ENCODE data around the gene CACNA1E.

Gene CACNA1E

GRCh38 chr1:181630838-181631237 is 147.5 kb downstream of the CACNA1E start:
- no peak overlapping the region for H3K27ac Mint-ChIP-seq
- no peak for DNase-seq (ENCODE audit: low spot score)
- no peaks in the 10 kb centered on the region for H3K4me1 Mint-ChIP-seq (ENCODE audit: low read depth)
- H3K36me3 Mint-ChIP-seq (ENCODE audit: low read depth) = no peaks in the 10 kb centered on the region
- H3K27me3 Mint-ChIP-seq (ENCODE audit: low read depth) = peaks cover 2% of the 10 kb centered on the region
- no peaks in the 10 kb centered on the region for H3K9me3 Mint-ChIP-seq
- H3K4me3 Mint-ChIP-seq = no peak overlapping the region

- Mint-ChIP-seq H3K27me3 (ENCODE audit: low read depth) (no peaks in the 10 kb centered on the region), H3K9me3 (no peaks in the 10 kb centered on the region), H3K4me1 (ENCODE audit: low read depth) (no peaks in the 10 kb centered on the region), H3K27ac (no peak overlapping the region), H3K4me3 (no peak overlapping the region), H3K36me3 (ENCODE audit: low read depth) (no peaks in the 10 kb centered on the region)
- no peak for DNase-seq (ENCODE audit: low spot score)
Measured at GRCh38 chr1:181632492-181632891, 149.2 kb downstream of the CACNA1E start.

- H3K9me3 Mint-ChIP-seq = no peaks in the 10 kb centered on the region
- no peak overlapping the region for H3K27ac Mint-ChIP-seq
- no peak overlapping the region for H3K4me3 Mint-ChIP-seq
- no peaks in the 10 kb centered on the region for H3K4me1 Mint-ChIP-seq (ENCODE audit: low read depth)
- no peak for DNase-seq (ENCODE audit: low spot score)
- no peaks in the 10 kb centered on the region for H3K36me3 Mint-ChIP-seq (ENCODE audit: low read depth)
- H3K27me3 Mint-ChIP-seq (ENCODE audit: low read depth) = no peaks in the 10 kb centered on the region
Measured at GRCh38 chr1:181632960-181633359, 149.6 kb downstream of the CACNA1E start.

- no peaks in the 10 kb centered on the region for H3K36me3 Mint-ChIP-seq (ENCODE audit: low read depth)
- no peaks in the 10 kb centered on the region for H3K4me1 Mint-ChIP-seq (ENCODE audit: low read depth)
- H3K27me3 Mint-ChIP-seq (ENCODE audit: low read depth) = peaks cover 3% of the 10 kb centered on the region
- DNase-seq (ENCODE audit: low spot score) = no peak
- H3K4me3 Mint-ChIP-seq = no peak overlapping the region
- no peaks in the 10 kb centered on the region for H3K9me3 Mint-ChIP-seq
- no peak overlapping the region for H3K27ac Mint-ChIP-seq
Measured at GRCh38 chr1:181635110-181635509, 151.8 kb downstream of the CACNA1E start.

GRCh38 chr1:181637998-181638397 is 154.7 kb downstream of the CACNA1E start:
- no peaks in the 10 kb centered on the region for H3K4me1 Mint-ChIP-seq (ENCODE audit: low read depth)
- H3K27me3 Mint-ChIP-seq (ENCODE audit: low read depth) = peaks cover 3% of the 10 kb centered on the region
- no peak for DNase-seq (ENCODE audit: low spot score)
- no peaks in the 10 kb centered on the region for H3K9me3 Mint-ChIP-seq
- no peak overlapping the region for H3K27ac Mint-ChIP-seq
- no peak overlapping the region for H3K4me3 Mint-ChIP-seq
- H3K36me3 Mint-ChIP-seq (ENCODE audit: low read depth) = no peaks in the 10 kb centered on the region

GRCh38 chr1:181640956-181641355 is 157.6 kb downstream of the CACNA1E start:
- Mint-ChIP-seq H3K4me1 (ENCODE audit: low read depth) (no peaks in the 10 kb centered on the region), H3K27ac (no peak overlapping the region), H3K9me3 (no peaks in the 10 kb centered on the region), H3K27me3 (ENCODE audit: low read depth) (peaks cover 3% of the 10 kb centered on the region), H3K4me3 (no peak overlapping the region), H3K36me3 (ENCODE audit: low read depth) (no peaks in the 10 kb centered on the region)
- no peak for DNase-seq (ENCODE audit: low spot score)

GRCh38 chr1:181643631-181644030 is 160.3 kb downstream of the CACNA1E start:
- no peaks in the 10 kb centered on the region for H3K9me3 Mint-ChIP-seq
- DNase-seq (ENCODE audit: low spot score) = no peak
- H3K36me3 Mint-ChIP-seq (ENCODE audit: low read depth) = no peaks in the 10 kb centered on the region
- H3K4me1 Mint-ChIP-seq (ENCODE audit: low read depth) = no peaks in the 10 kb centered on the region
- H3K27me3 Mint-ChIP-seq (ENCODE audit: low read depth) = peaks cover 2% of the 10 kb centered on the region
- H3K4me3 Mint-ChIP-seq = no peak overlapping the region
- H3K27ac Mint-ChIP-seq = no peak overlapping the region

GRCh38 chr1:181645171-181645570 is 161.9 kb downstream of the CACNA1E start:
- DNase-seq (ENCODE audit: low spot score) = no peak
- Mint-ChIP-seq H3K27ac (no peak overlapping the region), H3K36me3 (ENCODE audit: low read depth) (no peaks in the 10 kb centered on the region), H3K9me3 (no peaks in the 10 kb centered on the region), H3K4me1 (ENCODE audit: low read depth) (no peaks in the 10 kb centered on the region), H3K4me3 (no peak overlapping the region), H3K27me3 (ENCODE audit: low read depth) (peaks cover 2% of the 10 kb centered on the region)

- H3K4me3 Mint-ChIP-seq = no peak overlapping the region
- H3K36me3 Mint-ChIP-seq (ENCODE audit: low read depth) = no peaks in the 10 kb centered on the region
- no peaks in the 10 kb centered on the region for H3K9me3 Mint-ChIP-seq
- no peaks in the 10 kb centered on the region for H3K4me1 Mint-ChIP-seq (ENCODE audit: low read depth)
- peaks cover 2% of the 10 kb centered on the region for H3K27me3 Mint-ChIP-seq (ENCODE audit: low read depth)
- DNase-seq (ENCODE audit: low spot score) = no peak
- H3K27ac Mint-ChIP-seq = no peak overlapping the region
Measured at GRCh38 chr1:181646710-181647109, 163.4 kb downstream of the CACNA1E start.

- no peaks in the 10 kb centered on the region for H3K4me1 Mint-ChIP-seq (ENCODE audit: low read depth)
- H3K9me3 Mint-ChIP-seq = no peaks in the 10 kb centered on the region
- DNase-seq (ENCODE audit: low spot score) = no peak
- peaks cover 2% of the 10 kb centered on the region for H3K27me3 Mint-ChIP-seq (ENCODE audit: low read depth)
- no peaks in the 10 kb centered on the region for H3K36me3 Mint-ChIP-seq (ENCODE audit: low read depth)
- no peak overlapping the region for H3K4me3 Mint-ChIP-seq
- H3K27ac Mint-ChIP-seq = no peak overlapping the region
Measured at GRCh38 chr1:181647314-181648035, 164.2 kb downstream of the CACNA1E start.

- H3K36me3 Mint-ChIP-seq (ENCODE audit: low read depth) = no peaks in the 10 kb centered on the region
Measured at GRCh38 chr1:181651276-181651675, 168.0 kb downstream of the CACNA1E start.

GRCh38 chr1:181655756-181656155 is 172.4 kb downstream of the CACNA1E start:
- H3K27ac Mint-ChIP-seq = no peak overlapping the region
- no peak for DNase-seq (ENCODE audit: low spot score)
- no peaks in the 10 kb centered on the region for H3K36me3 Mint-ChIP-seq (ENCODE audit: low read depth)
- no peaks in the 10 kb centered on the region for H3K9me3 Mint-ChIP-seq
- H3K4me3 Mint-ChIP-seq = no peak overlapping the region
- peaks cover 12% of the 10 kb centered on the region for H3K27me3 Mint-ChIP-seq (ENCODE audit: low read depth)
- H3K4me1 Mint-ChIP-seq (ENCODE audit: low read depth) = no peaks in the 10 kb centered on the region

More at GRCh38 chr1:181651276-181651675, 168.0 kb downstream of the CACNA1E start:
- Mint-ChIP-seq H3K4me1 (ENCODE audit: low read depth) (no peaks in the 10 kb centered on the region), H3K27ac (no peak overlapping the region), H3K9me3 (no peaks in the 10 kb centered on the region), H3K4me3 (no peak overlapping the region), H3K27me3 (ENCODE audit: low read depth) (peaks cover 7% of the 10 kb centered on the region)
- no peak for DNase-seq (ENCODE audit: low spot score)

GRCh38 chr1:181656491-181656890 is 173.2 kb downstream of the CACNA1E start:
- Mint-ChIP-seq H3K36me3 (ENCODE audit: low read depth) (no peaks in the 10 kb centered on the region), H3K4me1 (ENCODE audit: low read depth) (no peaks in the 10 kb centered on the region), H3K9me3 (no peaks in the 10 kb centered on the region), H3K27me3 (ENCODE audit: low read depth) (peaks cover 12% of the 10 kb centered on the region), H3K27ac (no peak overlapping the region), H3K4me3 (no peak overlapping the region)
- DNase-seq (ENCODE audit: low spot score) = no peak

- no peaks in the 10 kb centered on the region for H3K36me3 Mint-ChIP-seq (ENCODE audit: low read depth)
- no peak overlapping the region for H3K27ac Mint-ChIP-seq
- H3K9me3 Mint-ChIP-seq = no peaks in the 10 kb centered on the region
- no peaks in the 10 kb centered on the region for H3K4me1 Mint-ChIP-seq (ENCODE audit: low read depth)
- peaks cover 9% of the 10 kb centered on the region for H3K27me3 Mint-ChIP-seq (ENCODE audit: low read depth)
- no peak overlapping the region for H3K4me3 Mint-ChIP-seq
- no peak for DNase-seq (ENCODE audit: low spot score)
Measured at GRCh38 chr1:181658581-181658980, 175.3 kb downstream of the CACNA1E start.

Data from T-helper 2 cell treated with Interferon-gamma antibody and Interleukin-4, amounts not matched to agents 5 μg/mL and 100 μg/mL, for 36 hours (primary cell).